GM19397 (cell line): ENCODE data around the gene MRPS31.

ENCODE experiments used
- ATAC-seq: cut with Tn5 transposase; IDR thresholded peaks from one replicate; pipeline ENCODE4 v1.9.1; 2021; ENCODE audit warnings: mild to moderate bottlenecking, moderate library complexity; ENCODE audit not compliant: unreplicated experiment

MRPS31 gene

DNA sequence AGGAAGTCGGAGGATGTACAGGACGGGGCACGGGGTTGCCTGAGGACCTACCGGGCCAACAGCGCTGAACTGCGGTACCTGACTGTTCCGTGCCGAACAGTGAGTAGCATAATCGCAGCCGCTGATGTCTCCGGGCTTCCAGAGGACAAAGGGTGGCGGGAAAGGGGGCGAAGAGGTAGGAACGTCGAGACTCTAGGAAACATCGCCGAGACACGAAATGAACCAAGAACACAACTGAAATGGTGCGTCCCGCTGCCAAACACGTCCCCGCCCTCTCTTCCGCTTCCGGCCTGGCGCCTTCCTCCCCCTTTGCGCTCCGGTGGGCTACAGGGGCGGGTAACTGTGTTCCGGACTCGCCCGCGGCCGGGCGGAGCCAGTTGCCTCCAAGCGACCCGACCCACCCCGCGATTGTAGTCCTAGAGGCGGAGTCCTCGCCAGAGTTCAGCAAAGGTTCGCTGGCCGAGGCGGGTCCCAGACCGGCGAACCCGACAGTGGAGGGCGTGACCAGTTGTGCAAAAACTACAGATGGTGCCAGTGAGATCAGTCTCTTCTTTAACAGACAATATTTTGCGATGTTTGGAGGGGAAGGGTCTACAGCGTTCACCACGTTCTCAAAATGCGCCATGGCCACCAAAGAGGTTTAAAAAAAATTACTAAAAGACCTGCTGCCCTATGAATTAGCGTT lies at the start of gene MRPS31:
MRPS31 (minus strand) TSS at position 257 of the 685 bp plus-strand sequence; CDS start at position 203, 54 bp downstream.
- ATAC-seq = peak; percentile 98

DNA sequence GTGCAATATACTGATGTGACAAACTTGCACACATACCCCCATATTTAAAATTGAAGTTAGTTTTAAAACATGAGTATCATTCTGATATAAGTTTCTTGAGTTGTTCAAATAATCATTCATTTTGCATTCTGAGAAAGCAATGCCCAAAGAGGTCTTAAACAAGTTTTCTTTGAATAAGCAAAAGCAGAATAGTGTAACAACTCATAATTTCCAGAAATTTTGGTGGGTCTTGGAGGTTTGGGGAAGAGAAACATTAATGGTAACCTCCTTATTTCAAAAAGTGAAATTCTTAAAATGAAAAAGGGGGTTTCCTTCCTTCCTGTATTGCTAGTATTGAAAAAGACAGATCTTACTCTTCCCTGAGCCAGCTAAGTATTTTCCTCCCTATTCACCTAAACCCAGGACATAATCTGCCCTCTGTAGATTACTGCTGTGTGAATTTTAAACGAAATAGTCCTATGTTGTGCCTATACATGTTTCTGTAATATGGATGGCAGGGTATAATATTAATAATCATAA lies 48.9 kb upstream of the MRPS31 start:
- ATAC-seq = no peak

DNA sequence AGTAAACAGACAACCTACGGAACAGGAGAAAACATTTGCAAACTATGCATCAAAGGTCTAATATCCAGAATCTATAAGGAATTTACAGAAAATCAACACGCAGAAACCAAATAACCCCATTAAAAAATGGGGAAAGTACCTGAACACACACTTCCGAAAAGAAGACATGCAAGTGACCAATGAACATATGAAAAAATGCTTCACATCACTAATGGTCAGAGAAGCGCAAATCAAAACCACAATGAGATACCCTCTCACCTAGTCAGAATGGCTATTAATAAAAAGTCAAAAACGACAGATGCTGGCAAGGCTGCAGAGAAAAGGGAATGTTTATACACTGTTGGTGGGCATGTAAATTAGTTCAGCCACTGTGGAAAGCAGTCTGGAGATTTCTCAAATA lies 47.9 kb upstream of the MRPS31 start:
- ATAC-seq = no peak

DNA sequence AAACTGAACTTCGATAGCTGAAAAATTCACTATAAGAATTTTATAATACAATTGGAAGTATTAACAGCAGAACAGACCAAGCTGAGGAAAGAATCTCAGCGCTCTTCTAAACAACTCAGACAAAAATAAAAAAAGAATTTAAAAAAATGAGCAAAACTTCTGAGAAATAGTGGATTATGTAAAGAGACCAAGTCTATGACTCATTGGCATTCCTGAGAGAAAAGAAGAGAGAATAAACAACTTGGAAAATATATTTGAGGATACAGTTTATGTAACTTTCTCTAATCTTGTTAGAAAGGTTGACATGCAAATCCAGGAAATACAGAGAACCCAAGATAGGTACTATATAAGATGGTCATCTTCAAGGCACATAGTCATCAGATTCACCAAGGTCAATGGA lies 43.8 kb upstream of the MRPS31 start:
- ATAC-seq = no peak

GRCh38 chr13:40813667-40814454 lies 42.9 kb upstream of the MRPS31 start:
- ATAC-seq = no peak

DNA sequence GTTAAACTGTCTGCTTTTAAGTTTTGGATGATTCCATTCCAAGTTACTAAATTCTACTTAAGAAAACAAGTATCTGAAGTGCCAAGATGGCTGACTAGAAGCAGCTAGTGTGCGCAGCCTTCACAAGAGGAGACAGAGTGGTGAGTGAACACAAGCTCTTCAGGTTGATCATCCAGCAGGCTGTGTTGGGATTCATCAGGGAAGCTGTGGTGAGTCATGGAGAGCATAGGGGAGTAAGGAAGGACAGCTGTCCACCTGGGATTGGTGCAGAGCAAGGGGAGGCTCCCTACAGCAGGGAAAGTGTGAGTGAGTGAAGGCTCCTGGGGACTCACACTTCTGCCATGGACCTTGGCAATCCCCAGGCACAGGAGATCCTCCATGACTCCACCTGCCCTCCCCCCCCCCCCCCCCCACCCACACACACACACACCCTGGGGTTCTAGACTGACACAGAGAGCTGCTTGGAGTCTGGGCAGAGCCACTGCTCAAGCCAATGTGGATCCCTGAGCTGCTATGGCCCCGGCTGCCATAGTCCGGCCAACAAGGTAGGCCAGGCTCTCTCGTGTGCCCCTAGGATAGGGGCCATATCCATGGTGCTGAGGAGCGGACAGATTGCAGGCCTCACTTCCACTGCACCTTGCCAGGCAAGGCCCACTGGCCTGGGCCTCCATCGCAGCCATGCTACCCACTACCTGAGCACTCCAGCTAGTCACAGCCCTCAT lies 41.9 kb upstream of the MRPS31 start:
- ATAC-seq = no peak

GRCh38 chr13:40812102-40812501 lies 41.1 kb upstream of the MRPS31 start:
- ATAC-seq = no peak

GRCh38 chr13:40809471-40809870 lies 38.5 kb upstream of the MRPS31 start:
- no peak for ATAC-seq

- ATAC-seq = no peak
Observed at GRCh38 chr13:40806241-40806640, 35.3 kb upstream of the MRPS31 start.

GRCh38 chr13:40803316-40803715 lies 32.3 kb upstream of the MRPS31 start:
- no peak for ATAC-seq

- no peak for ATAC-seq
Observed at GRCh38 chr13:40801255-40802217, 30.5 kb upstream of the MRPS31 start.

- ATAC-seq = no peak
Observed at GRCh38 chr13:40800559-40800958, 29.6 kb upstream of the MRPS31 start.

- no peak for ATAC-seq
Observed at GRCh38 chr13:40799508-40799907, 28.5 kb upstream of the MRPS31 start.

GRCh38 chr13:40798380-40798779 lies 27.4 kb upstream of the MRPS31 start:
- ATAC-seq = no peak

- ATAC-seq = no peak
Observed at GRCh38 chr13:40796649-40797048, 25.7 kb upstream of the MRPS31 start.

DNA sequence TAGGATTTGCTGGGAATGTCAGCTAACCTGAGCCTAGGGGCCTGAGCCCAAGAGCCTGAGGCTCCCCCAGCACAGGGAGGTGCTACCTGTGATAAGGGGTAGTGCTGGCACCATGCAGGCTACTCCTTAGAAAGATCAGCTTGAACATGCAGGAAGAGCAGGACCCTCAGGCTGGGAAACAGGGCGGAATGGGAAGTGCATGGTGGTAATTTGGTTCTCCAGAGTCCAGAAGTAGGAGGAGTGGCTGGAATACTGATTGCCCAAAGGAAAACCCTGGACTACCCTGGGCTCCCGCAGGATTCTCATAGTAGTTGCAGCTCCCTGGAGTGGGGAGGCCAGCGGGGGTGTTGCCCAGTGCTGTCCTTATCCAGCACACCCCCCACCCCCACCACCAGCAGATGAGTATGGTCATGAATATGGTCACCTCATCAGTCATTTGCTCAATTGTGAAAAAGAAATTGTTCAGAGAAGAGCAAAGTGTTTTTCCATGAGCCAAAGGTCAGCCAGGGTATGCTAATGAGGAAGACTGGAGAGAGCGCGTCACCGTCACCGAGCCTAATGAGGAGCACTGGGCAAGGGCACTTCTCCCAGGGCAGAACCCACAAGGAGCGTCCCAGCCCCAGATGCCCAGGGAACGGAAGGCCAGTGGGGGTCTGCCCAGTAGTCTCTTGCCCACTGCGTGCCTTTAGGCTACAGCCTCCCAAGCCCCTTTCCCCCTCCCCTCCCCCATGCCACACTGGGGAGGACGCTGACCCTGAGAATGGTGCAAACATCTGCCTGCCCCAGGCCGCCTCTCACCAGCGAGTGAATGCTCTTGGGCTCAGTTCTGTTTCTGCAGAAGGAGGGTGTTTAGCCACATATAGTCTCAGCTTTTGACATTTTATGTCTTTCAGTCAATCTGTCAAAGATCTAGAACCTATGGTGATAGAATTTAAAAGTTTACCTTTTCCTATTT lies 23.7 kb upstream of the MRPS31 start:
- no peak for ATAC-seq

- ATAC-seq = no peak
Observed at GRCh38 chr13:40793339-40793738, 22.3 kb upstream of the MRPS31 start.

- no peak for ATAC-seq
Observed at GRCh38 chr13:40792284-40793051, 21.5 kb upstream of the MRPS31 start.
